SH-SY5Y (cell line): Measurements from ENCODE around the gene PLCB4.

Experiments used
- GATA2 ChIP-seq: IDR thresholded peaks from 2 replicates; pipeline ENCODE4 v1.6.1; 2011; ENCODE audit warnings: mild to moderate bottlenecking, low read depth, low read length
- GATA3 ChIP-seq: IDR thresholded peaks from 2 replicates; pipeline ENCODE4 v1.6.1; 2011; ENCODE audit warnings: low read depth, mild to moderate bottlenecking, low read length, moderate library complexity

PLCB4 gene

DNA sequence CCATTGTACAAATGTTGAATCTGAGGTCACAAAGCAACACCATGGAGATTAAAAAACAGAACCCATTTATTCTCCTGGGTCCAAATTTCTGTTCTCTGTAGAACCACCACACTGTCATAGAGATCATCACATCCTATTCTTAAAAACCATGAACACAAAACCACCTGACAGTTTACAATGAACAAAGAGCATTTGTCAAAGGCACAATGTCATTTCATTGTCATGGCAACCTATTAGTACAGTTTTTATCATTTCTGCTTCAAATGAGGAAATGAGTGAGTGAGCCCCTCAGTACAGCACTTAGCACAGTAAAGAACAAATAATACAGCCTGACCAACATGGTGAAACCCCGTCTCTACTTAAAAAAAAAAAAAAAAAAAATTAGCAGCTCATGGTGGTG, 422.4 kb downstream of the PLCB4 start:
- no peak for TF ChIP-seq GATA3
- TF ChIP-seq GATA2: no peak

- no peak for TF ChIP-seq GATA2
- no peak for TF ChIP-seq GATA3
These were observed 423.2 kb downstream of the PLCB4 start for GRCh38 chr20:9492067-9492466.

DNA sequence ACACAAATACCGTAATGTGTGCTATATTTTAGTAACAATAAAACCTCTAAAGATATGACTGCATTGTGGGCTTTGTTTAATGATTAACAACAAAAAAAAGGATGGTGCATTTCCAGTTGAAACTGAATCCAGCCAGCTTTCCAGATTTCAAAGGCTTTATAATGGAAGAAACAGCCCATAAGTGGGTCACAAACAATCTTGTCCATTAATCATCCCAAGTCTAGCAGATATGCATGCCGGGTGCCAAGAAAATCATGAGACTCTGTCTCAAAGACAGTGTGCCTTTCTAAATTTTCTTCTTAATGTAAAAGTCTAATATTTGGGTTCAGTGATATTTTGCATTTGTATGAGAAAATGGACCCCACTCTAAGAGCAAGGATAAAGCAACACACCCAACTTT, 424.9 kb downstream of the PLCB4 start:
- TF ChIP-seq GATA3 (no peak), GATA2 (no peak)

- TF ChIP-seq GATA2 (no peak), GATA3 (no peak)
These were observed 426.8 kb downstream of the PLCB4 start for GRCh38 chr20:9495701-9496100.

- no peak for TF ChIP-seq GATA2
- TF ChIP-seq GATA3: no peak
These were observed 427.3 kb downstream of the PLCB4 start for GRCh38 chr20:9496155-9496554.

DNA sequence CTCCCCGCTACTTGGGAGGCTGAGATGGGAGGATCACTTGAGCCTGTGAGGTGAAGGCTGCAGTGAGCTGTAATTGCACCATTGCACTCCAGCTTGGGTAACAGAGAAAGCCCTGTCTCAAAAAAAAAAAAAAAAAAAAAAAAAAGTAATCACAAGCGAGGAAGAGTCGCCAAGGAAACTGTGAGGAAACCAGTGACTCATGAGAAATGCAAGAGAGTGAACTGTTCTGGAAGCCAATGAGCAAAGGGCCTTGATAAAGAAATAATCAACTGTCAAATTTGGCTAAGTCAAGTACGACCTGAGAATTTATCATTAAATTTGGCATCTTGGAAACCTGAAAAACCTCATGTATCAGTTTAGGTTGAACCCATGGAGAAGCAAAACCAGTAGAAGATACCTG, 429.4 kb downstream of the PLCB4 start:
- no peak for TF ChIP-seq GATA3
- no peak for TF ChIP-seq GATA2

GRCh38 chr20:9499126-9499899, 430.4 kb downstream of the PLCB4 start:
- TF ChIP-seq GATA3 (no peak), GATA2 (no peak)

GRCh38 chr20:9500121-9500520, 431.2 kb downstream of the PLCB4 start:
- TF ChIP-seq GATA2 (no peak), GATA3 (no peak)

DNA sequence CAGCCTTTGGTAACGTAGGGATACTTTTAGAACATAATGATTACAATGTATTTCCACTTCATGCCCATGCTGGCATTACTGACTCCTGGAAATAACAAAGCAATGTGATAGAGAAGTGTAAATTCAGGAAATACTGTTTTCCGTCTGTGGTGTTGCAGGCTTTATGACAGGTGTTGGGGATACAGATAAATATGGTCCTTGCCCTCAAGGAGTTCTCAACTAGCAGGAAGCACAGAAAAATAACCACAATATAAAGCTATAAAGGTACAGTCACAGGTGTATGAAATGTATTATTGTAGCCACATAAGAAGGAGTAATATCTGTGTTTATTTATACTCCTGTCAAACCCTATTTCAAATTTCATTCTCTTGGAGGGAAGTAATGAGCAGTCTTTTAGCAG, 432.6 kb downstream of the PLCB4 start:
- TF ChIP-seq GATA2 (no peak), GATA3 (no peak)

- TF ChIP-seq GATA2 (no peak), GATA3 (no peak)
These were observed 434.8 kb downstream of the PLCB4 start for GRCh38 chr20:9503526-9504245.

- TF ChIP-seq GATA3: no peak
- TF ChIP-seq GATA2: no peak
These were observed 437.5 kb downstream of the PLCB4 start for GRCh38 chr20:9506280-9506821.

GRCh38 chr20:9506964-9507369, 438.1 kb downstream of the PLCB4 start:
- TF ChIP-seq GATA3 (no peak), GATA2 (no peak)

- TF ChIP-seq GATA3 (no peak), GATA2 (no peak)
These were observed 438.8 kb downstream of the PLCB4 start for GRCh38 chr20:9507544-9508239.

GRCh38 chr20:9508240-9508661, 439.4 kb downstream of the PLCB4 start:
- no peak for TF ChIP-seq GATA2
- TF ChIP-seq GATA3: no peak

GRCh38 chr20:9508696-9509178, 439.9 kb downstream of the PLCB4 start:
- TF ChIP-seq GATA2 (no peak), GATA3 (no peak)
